H9 (cell line): ENCODE results near the gene PRSS27. TPM values are rescaled to one million over a fixed set of nuclear protein-coding genes. Genes with fewer than 3 reads are reported as not detected.

Experiments
- DNase-seq: peaks from one replicate; pipeline ENCODE4 v3.0.0-alpha.2; 2017
- H2AFZ ChIP-seq: one replicate; pipeline ENCODE4 v1.6.1; 2013; ENCODE audit warnings: mild to moderate bottlenecking, low read length, control low read depth, moderate library complexity
- H2AK5ac ChIP-seq: 2 replicates; pipeline ENCODE4 v1.6.1; 2013; ENCODE audit warnings: low read length, control low read depth, mixed read lengths; ENCODE audit not compliant: insufficient read length
- H2BK120ac ChIP-seq: one replicate; pipeline ENCODE4 v1.6.1; 2013; ENCODE audit warnings: low read depth, mild to moderate bottlenecking, low read length, control low read depth, inconsistent platforms; ENCODE audit not compliant: poor library complexity, severe bottlenecking
- H2BK12ac ChIP-seq: 2 replicates; pipeline ENCODE4 v1.6.1; 2013; ENCODE audit warnings: low read length, control low read depth, mixed read lengths, low read depth; ENCODE audit not compliant: insufficient read length
- H2BK15ac ChIP-seq: 2 replicates; pipeline ENCODE4 v1.6.1; 2013; ENCODE audit warnings: low read depth, low read length, control low read depth
- H2BK20ac ChIP-seq: one replicate; pipeline ENCODE4 v1.6.1; 2013; ENCODE audit warnings: low read depth, mild to moderate bottlenecking, low read length, control low read depth, inconsistent platforms; ENCODE audit not compliant: poor library complexity, severe bottlenecking
- H2BK5ac ChIP-seq: 2 replicates; pipeline ENCODE4 v1.6.1; 2013; ENCODE audit warnings: low read length, control low read depth, mixed read lengths; ENCODE audit not compliant: insufficient read length
- H3K14ac ChIP-seq: 2 replicates; pipeline ENCODE4 v1.6.1; 2013; ENCODE audit warnings: low read length, control low read depth; ENCODE audit not compliant: insufficient read depth
- H3K18ac ChIP-seq: 2 replicates; pipeline ENCODE4 v1.6.1; 2013; ENCODE audit warnings: low read depth, mild to moderate bottlenecking, mixed read lengths, low read length, control low read depth; ENCODE audit not compliant: insufficient read length
- H3K23ac ChIP-seq: 2 replicates; pipeline ENCODE4 v1.6.1; 2013; ENCODE audit warnings: low read length, control low read depth, mixed read lengths, low read depth; ENCODE audit not compliant: insufficient read length
- H3K23me2 ChIP-seq: 2 replicates; pipeline ENCODE4 v1.6.1; 2013; ENCODE audit warnings: low read depth, mild to moderate bottlenecking, mixed read lengths, low read length, control low read depth; ENCODE audit not compliant: insufficient read length, poor library complexity, severe bottlenecking
- H3K27ac ChIP-seq: 2 replicates; pipeline ENCODE4 v1.5.1; 2013; ENCODE audit warnings: low read length, control low read depth, mixed read lengths, low read depth; ENCODE audit not compliant: insufficient read length
- H3K27me3 ChIP-seq: 2 replicates; pipeline ENCODE4 v1.6.1; 2013; ENCODE audit warnings: low read length, control low read depth, inconsistent platforms; ENCODE audit not compliant: insufficient read depth
- H3K4ac ChIP-seq: 2 replicates; pipeline ENCODE4 v1.6.1; 2013; ENCODE audit warnings: low read depth, mild to moderate bottlenecking, control low read depth, inconsistent platforms, low read length, moderate library complexity
- H3K4me1 ChIP-seq: 2 replicates; pipeline ENCODE4 v1.6.1; 2013; ENCODE audit warnings: low read length, control low read depth, inconsistent platforms; ENCODE audit not compliant: insufficient read depth
- H3K4me2 ChIP-seq: 2 replicates; pipeline ENCODE4 v1.6.1; 2013; ENCODE audit warnings: low read length, control low read depth, mixed read lengths; ENCODE audit not compliant: insufficient read length, insufficient read depth
- H3K56ac ChIP-seq: 2 replicates; pipeline ENCODE4 v1.6.1; 2013; ENCODE audit warnings: low read depth, mild to moderate bottlenecking, mixed read lengths, low read length, control low read depth; ENCODE audit not compliant: insufficient read length
- H3K79me1 ChIP-seq: 2 replicates; pipeline ENCODE4 v1.6.1; 2013; ENCODE audit warnings: low read depth, mild to moderate bottlenecking, moderate library complexity, low read length, control low read depth, inconsistent platforms; ENCODE audit not compliant: insufficient read depth, poor library complexity, severe bottlenecking
- H3K79me2 ChIP-seq: 2 replicates; pipeline ENCODE4 v1.6.1; 2013; ENCODE audit warnings: low read length, control low read depth, inconsistent platforms; ENCODE audit not compliant: insufficient read depth
- H3K9ac ChIP-seq: 2 replicates; pipeline ENCODE4 v1.6.1; 2013; ENCODE audit warnings: low read length, control low read depth, mixed read lengths; ENCODE audit not compliant: insufficient read length; ENCODE audit errors: extremely low read depth
- H3K9me3 ChIP-seq: one replicate; pipeline ENCODE4 v1.6.1; 2013; ENCODE audit warnings: low read depth, low read length, inconsistent platforms; ENCODE audit not compliant: control insufficient read depth
- H3T11ph ChIP-seq: one replicate; pipeline ENCODE4 v1.6.1; 2013; ENCODE audit warnings: mild to moderate bottlenecking, low read length, control low read depth, inconsistent platforms
- H4K20me1 ChIP-seq: one replicate; pipeline ENCODE4 v1.6.1; 2013; ENCODE audit not compliant: control insufficient read depth, insufficient read length, insufficient read depth
- H4K5ac ChIP-seq: 2 replicates; pipeline ENCODE4 v1.6.1; 2013; ENCODE audit warnings: low read depth, mild to moderate bottlenecking, mixed read lengths, low read length, control low read depth; ENCODE audit not compliant: insufficient read length
- H4K8ac ChIP-seq: replicated peaks from 2 replicates; pipeline ENCODE4 v1.6.1; 2013; ENCODE audit warnings: low read length, control low read depth, mixed read lengths, low read depth; ENCODE audit not compliant: insufficient read length
- H4K91ac ChIP-seq: 2 replicates; pipeline ENCODE4 v1.6.1; 2013; ENCODE audit warnings: low read depth, mild to moderate bottlenecking, moderate library complexity, mixed read lengths, low read length, control low read depth; ENCODE audit not compliant: insufficient read length
- H3K27ac Mint-ChIP-seq, 3 experiments: 2 replicates in 2 of 3; 3 replicates in 1 of 3; pipeline ENCODE4 v1.8.0; 2020 to 2021; ENCODE audit warnings: mixed read lengths in 3 of 3, mild to moderate bottlenecking in 1 of 3, moderate library complexity in 1 of 3
- H3K27me3 Mint-ChIP-seq: 2 replicates; pipeline ENCODE4 v1.8.0; 2021; ENCODE audit warnings: low read depth, mild to moderate bottlenecking, moderate library complexity, mixed read lengths
- H3K36me3 Mint-ChIP-seq, 3 experiments: 2 replicates in 2 of 3; 3 replicates in 1 of 3; pipeline ENCODE4 v1.8.0; 2020 to 2021; ENCODE audit warnings: low read depth in 3 of 3, mixed read lengths in 3 of 3; ENCODE audit not compliant: insufficient read depth in 1 of 3
- H3K4me1 Mint-ChIP-seq, 2 experiments: 2 replicates each; pipeline ENCODE4 v1.8.0; 2020; ENCODE audit warnings: mixed read lengths in 2 of 2
- H3K4me3 Mint-ChIP-seq, 2 experiments: 2 replicates in 1 of 2; 3 replicates in 1 of 2; pipeline ENCODE4 v1.8.0; 2020 to 2021; ENCODE audit warnings: mild to moderate bottlenecking in 2 of 2, mixed read lengths in 2 of 2, moderate library complexity in 1 of 2
- H3K9me3 Mint-ChIP-seq, 2 experiments: 2 replicates in 1 of 2; 3 replicates in 1 of 2; pipeline ENCODE4 v1.8.0; 2020; ENCODE audit warnings: mild to moderate bottlenecking in 2 of 2, mixed read lengths in 2 of 2, moderate library complexity in 1 of 2
- CTCF ChIP-seq: fragments of 200-600 bp; sonication (generic); conservative IDR thresholded peaks from 3 replicates; pipeline ENCODE4 v1.8.0; 2021; ENCODE audit warnings: antibody characterized with exemption, mild to moderate bottlenecking
- WGBS: extraction: QIAGEN DNeasy Blood & Tissue Kit; methylation state at CpG from one replicate; pipeline ENCODE4 v1.1.7; 2013; ENCODE audit warnings: missing lambda C conversion rate, low lambda C conversion rate, mixed read lengths; ENCODE audit not compliant: insufficient read length; ENCODE audit errors: extremely low coverage; 5-methylcytosine and 5-hydroxymethylcytosine counted together
- total RNA-seq: library from RNA; stranded (reverse); gene quantifications from 2 replicates; pipeline ENCODE4 v1.2.1, GENCODE V29; 2021

Gene PRSS27
- total RNA-seq, 1 experiment from 2014 or later, result 5.0 TPM

- no peak overlapping the region for H3K56ac ChIP-seq
- no peaks in the 10 kb centered on the region; the same call in 1 of the 2 replicates for H3K4me1 ChIP-seq
- H3K9me3 ChIP-seq, result no peaks in the 10 kb centered on the region
- H3K9ac ChIP-seq, result no peak overlapping the region
- H3K27ac ChIP-seq, result no peak overlapping the region
- H3K4ac ChIP-seq, result no peak overlapping the region
- no peak overlapping the region for H2BK12ac ChIP-seq
- no peak overlapping the region for H4K8ac ChIP-seq
- no peak overlapping the region for H3T11ph ChIP-seq
- H3K4me3 Mint-ChIP-seq, result no peak overlapping the region
- H3K4me1 Mint-ChIP-seq, result peaks cover 3 to 11% of the 10 kb centered on the region in 2 experiments; a peak in 3 of 4 replicates
- no peaks in the 10 kb centered on the region for H3K27me3 ChIP-seq
- no peak overlapping the region for H2BK5ac ChIP-seq
- H3K79me2 ChIP-seq, result no peaks in the 10 kb centered on the region
- H4K5ac ChIP-seq, result no peak overlapping the region
- H2BK120ac ChIP-seq, result no peak overlapping the region
- no CpG with 5 or more reads among the region's 10 CpGs for WGBS
- H2AK5ac ChIP-seq, result no peak overlapping the region
- no peaks in the 10 kb centered on the region for H3K9me3 Mint-ChIP-seq
- H3K23me2 ChIP-seq, result no peaks in the 10 kb centered on the region
- H2BK20ac ChIP-seq, result no peak overlapping the region
- H3K79me1 ChIP-seq, result no peaks in the 10 kb centered on the region
- no peak overlapping the region for H3K18ac ChIP-seq
- H3K4me2 ChIP-seq, result no peak overlapping the region
- no peaks in the 10 kb centered on the region for H3K36me3 Mint-ChIP-seq
- no peak overlapping the region for H2AFZ ChIP-seq
- H3K27me3 Mint-ChIP-seq, result peaks cover 2% of the 10 kb centered on the region
- no peak overlapping the region for H3K23ac ChIP-seq
- no peak for DNase-seq
- H4K91ac ChIP-seq, result no peak overlapping the region
- no peak overlapping the region for H3K27ac Mint-ChIP-seq
- no peaks in the 10 kb centered on the region for H4K20me1 ChIP-seq
- no peak overlapping the region for H2BK15ac ChIP-seq
- H3K14ac ChIP-seq, result no peak overlapping the region
- peak; percentile 27; the same call in 1 of the 3 replicates for TF ChIP-seq CTCF
These were observed 3.1 kb downstream of the PRSS27 start for GRCh38 chr16:2716948-2717347.
